Activated T-helper 2 cell treated with anti-CD3 and anti-CD28 coated beads, Interferon-gamma antibody, Interleukin-2, Interleukin-4, amounts not matched to agents 10 μg/mL and 5 μg/mL and 100 μg/mL, durations not matched to agents 14 hours and 24 hours and 36 hours (primary cell): ENCODE measurements around the gene RNF224. TPM values are rescaled to one million over a fixed set of nuclear protein-coding genes. Genes with fewer than 3 reads are reported as not detected.
"Not testable (repeated sequence)": the region's sequence is repeated elsewhere in the genome, so short reads cannot be mapped to it uniquely, and the experiment has no call there.

Experiments used
- DNase-seq: peaks from one replicate; pipeline ENCODE4 v3.0.0; 2021; ENCODE audit warnings: low spot score
- H3K27ac Mint-ChIP-seq: one replicate; pipeline ENCODE4 v1.8.0; 2021; ENCODE audit warnings: mixed read lengths
- H3K27me3 Mint-ChIP-seq: one replicate; pipeline ENCODE4 v1.8.0; 2021; ENCODE audit warnings: low read depth, mixed read lengths
- H3K36me3 Mint-ChIP-seq: one replicate; pipeline ENCODE4 v1.8.0; 2021; ENCODE audit warnings: low read depth, mixed read lengths
- H3K4me1 Mint-ChIP-seq: one replicate; pipeline ENCODE4 v1.8.0; 2021; ENCODE audit warnings: low read depth, mixed read lengths
- H3K4me3 Mint-ChIP-seq: one replicate; pipeline ENCODE4 v1.8.0; 2021; ENCODE audit warnings: low read depth, mild to moderate bottlenecking, moderate library complexity, mixed read lengths
- H3K9me3 Mint-ChIP-seq: one replicate; pipeline ENCODE4 v1.8.0; 2021; ENCODE audit warnings: mixed read lengths
- intact Hi-C: fragments of 100-400 bp; cut with micrococcal nuclease; formaldehyde crosslinking; loops from one replicate; pipeline ENCODE4 v1.15.1; 2023
- total RNA-seq: library from RNA; stranded (reverse); gene quantifications from 2 replicates; pipeline ENCODE4 v1.2.3, GENCODE V29; 2022

The RNF224 gene
- total RNA-seq, 1 donor from 2014 or later = not detected

GRCh38 chr9:137253717-137254623 lies 26.7 kb downstream of the RNF224 start:
- Mint-ChIP-seq H3K9me3 (no peaks in the 10 kb centered on the region), H3K4me1 (peaks cover 13% of the 10 kb centered on the region), H3K36me3 (peaks cover 19% of the 10 kb centered on the region), H3K27ac (peak overlapping the region; percentile 73), H3K4me3 (peak overlapping the region; percentile 85), H3K27me3 (no peaks in the 10 kb centered on the region)
- no peak for DNase-seq
- intact Hi-C loops = no loop called here

GRCh38 chr9:137254624-137255447 lies 27.5 kb downstream of the RNF224 start, which contains the start of gene NELFB:
TSS of gene NELFB (plus strand) at chr9:137255327.
- Mint-ChIP-seq H3K27ac (peak within 1 kb of the TSS; percentile 73), H3K4me3 (peak within 1 kb of the TSS; percentile 85), H3K9me3 (no peaks in the 10 kb centered on the region), H3K36me3 (peaks cover 24% of the 10 kb centered on the region), H3K27me3 (no peaks in the 10 kb centered on the region), H3K4me1 (peaks cover 13% of the 10 kb centered on the region)
- DNase-seq = peak; percentile 95
- intact Hi-C loops = loop anchor here (1.0 kb wide), 1 partner anchor 14 kb away; the partner anchor contains the start of gene TUBB4B

- H3K36me3 Mint-ChIP-seq = peaks cover 24% of the 10 kb centered on the region
- H3K4me1 Mint-ChIP-seq = peaks cover 13% of the 10 kb centered on the region
- H3K27me3 Mint-ChIP-seq = no peaks in the 10 kb centered on the region
- H3K9me3 Mint-ChIP-seq = no peaks in the 10 kb centered on the region
- H3K27ac Mint-ChIP-seq = peak overlapping the region; percentile 70
- intact Hi-C loops = loop anchor here (1.0 kb wide), 1 partner anchor 14 kb away; the partner anchor contains the start of gene TUBB4B
- H3K4me3 Mint-ChIP-seq = peak overlapping the region; percentile 85
- DNase-seq = no peak
Measured at GRCh38 chr9:137255448-137256114, 28.3 kb downstream of the RNF224 start.

- H3K27me3 Mint-ChIP-seq = no peaks in the 10 kb centered on the region
- H3K36me3 Mint-ChIP-seq = peaks cover 25% of the 10 kb centered on the region
- intact Hi-C loops = no loop called here
- H3K27ac Mint-ChIP-seq = no peak overlapping the region
- H3K4me1 Mint-ChIP-seq = peaks cover 13% of the 10 kb centered on the region
- H3K4me3 Mint-ChIP-seq = peak overlapping the region; percentile 85
- no peak for DNase-seq
- H3K9me3 Mint-ChIP-seq = no peaks in the 10 kb centered on the region
Measured at GRCh38 chr9:137256362-137256761, 29.1 kb downstream of the RNF224 start.

GRCh38 chr9:137256856-137257255 lies 29.6 kb downstream of the RNF224 start:
- no peak overlapping the region for H3K27ac Mint-ChIP-seq
- no peaks in the 10 kb centered on the region for H3K27me3 Mint-ChIP-seq
- peak overlapping the region; percentile 85 for H3K4me3 Mint-ChIP-seq
- H3K4me1 Mint-ChIP-seq = peaks cover 13% of the 10 kb centered on the region
- peaks cover 29% of the 10 kb centered on the region for H3K36me3 Mint-ChIP-seq
- intact Hi-C loops = no loop called here
- no peak for DNase-seq
- H3K9me3 Mint-ChIP-seq = no peaks in the 10 kb centered on the region

GRCh38 chr9:137262173-137262908 lies 35.0 kb downstream of the RNF224 start:
- H3K4me3 Mint-ChIP-seq, intact Hi-C loops, H3K9me3 Mint-ChIP-seq, H3K27me3 Mint-ChIP-seq, H3K27ac Mint-ChIP-seq, H3K4me1 Mint-ChIP-seq, DNase-seq: not testable (repeated sequence)
- peaks cover 36% of the 10 kb centered on the region for H3K36me3 Mint-ChIP-seq

GRCh38 chr9:137262909-137263285 lies 35.6 kb downstream of the RNF224 start:
- Mint-ChIP-seq H3K9me3 (no peaks in the 10 kb centered on the region), H3K4me3 (no peak overlapping the region), H3K27ac (no peak overlapping the region), H3K27me3 (no peaks in the 10 kb centered on the region), H3K4me1 (no peaks in the 10 kb centered on the region), H3K36me3 (peaks cover 42% of the 10 kb centered on the region)
- DNase-seq = no peak
- intact Hi-C loops = no loop called here

GRCh38 chr9:137263506-137263905 lies 36.2 kb downstream of the RNF224 start:
- Mint-ChIP-seq H3K4me1 (no peaks in the 10 kb centered on the region), H3K27me3 (no peaks in the 10 kb centered on the region), H3K36me3 (peaks cover 42% of the 10 kb centered on the region), H3K4me3 (no peak overlapping the region), H3K27ac (no peak overlapping the region), H3K9me3 (no peaks in the 10 kb centered on the region)
- intact Hi-C loops = no loop called here
- DNase-seq = no peak

GRCh38 chr9:137264067-137264466 lies 36.8 kb downstream of the RNF224 start:
- Mint-ChIP-seq H3K27me3 (no peaks in the 10 kb centered on the region), H3K4me1 (no peaks in the 10 kb centered on the region), H3K36me3 (peaks cover 42% of the 10 kb centered on the region), H3K9me3 (no peaks in the 10 kb centered on the region), H3K4me3 (no peak overlapping the region), H3K27ac (no peak overlapping the region)
- intact Hi-C loops = no loop called here
- DNase-seq = no peak

- H3K27ac Mint-ChIP-seq = no peak overlapping the region
- no peak overlapping the region for H3K4me3 Mint-ChIP-seq
- H3K36me3 Mint-ChIP-seq = peaks cover 47% of the 10 kb centered on the region
- no peak for DNase-seq
- intact Hi-C loops = no loop called here
- H3K4me1 Mint-ChIP-seq = peaks cover 2% of the 10 kb centered on the region
- H3K27me3 Mint-ChIP-seq = no peaks in the 10 kb centered on the region
- no peaks in the 10 kb centered on the region for H3K9me3 Mint-ChIP-seq
Measured at GRCh38 chr9:137265496-137266161, 38.3 kb downstream of the RNF224 start.

GRCh38 chr9:137266162-137266527 lies 38.8 kb downstream of the RNF224 start:
- Mint-ChIP-seq H3K36me3 (peaks cover 47% of the 10 kb centered on the region), H3K4me1 (peaks cover 3% of the 10 kb centered on the region)

More at GRCh38 chr9:137266162-137266527, 38.8 kb downstream of the RNF224 start:
- Mint-ChIP-seq H3K27ac (no peak overlapping the region), H3K27me3 (no peaks in the 10 kb centered on the region), H3K9me3 (no peaks in the 10 kb centered on the region), H3K4me3 (no peak overlapping the region)
- DNase-seq = no peak
- intact Hi-C loops = no loop called here
